ENCODE measurements around the gene CCDC47.

GRCh38 chr17:63741408-63742173, 31.8 kb downstream of the CCDC47 start, which contains the start of gene STRADA:
- peak in 1 of 6 experiments; percentile 3 for TF ChIP-seq CTCF (IDR thresholded peaks at IDR 0.05)
- TF ChIP-seq POLR2A (IDR thresholded peaks at IDR 0.05), result peak in 3 of 4 donors; percentile 66 to 92 (median 71)
